NT2/D1 (cell line): ENCODE results near the gene NFE2L1.

ENCODE experiments used
- SUZ12 ChIP-seq: IDR thresholded peaks from 2 replicates; pipeline ENCODE4 v1.6.1; 2011; ENCODE audit not compliant: insufficient read length, insufficient read depth; ENCODE audit errors: extremely low read depth
- YY1 ChIP-seq: IDR thresholded peaks from 2 replicates; pipeline ENCODE4 v1.6.1; 2011; ENCODE audit not compliant: insufficient read length, insufficient read depth
- ZNF274 ChIP-seq: IDR thresholded peaks from 2 replicates; pipeline ENCODE4 v1.6.1; 2011; ENCODE audit warnings: mild to moderate bottlenecking, low read depth, low read length

- no peak for TF ChIP-seq SUZ12
- no peak for TF ChIP-seq YY1
- TF ChIP-seq ZNF274, result no peak
These were observed 5.0 kb upstream of the NFE2L1 start for GRCh38 chr17:48043176-48043575.
